Colonic mucosa (tissue), 4 donors: ENCODE measurements around the gene ITPR2. TPM values are rescaled to one million over a fixed set of nuclear protein-coding genes. Genes with fewer than 3 reads are reported as not detected.

Source experiments
- DNase-seq: peaks from one replicate; pipeline ENCODE4 v3.0.0-alpha.2; 2020
- H3K27ac ChIP-seq: fragments of 200-600 bp; one replicate; pipeline ENCODE4 v1.8.0; 2021
- H3K27me3 ChIP-seq: fragments of 200-600 bp; one replicate; pipeline ENCODE4 v1.8.0; 2021
- H3K36me3 ChIP-seq: fragments of 200-600 bp; one replicate; pipeline ENCODE4 v1.8.0; 2021
- H3K4me1 ChIP-seq: fragments of 200-600 bp; one replicate; pipeline ENCODE4 v1.8.0; 2021; ENCODE audit warnings: mild to moderate bottlenecking
- H3K4me3 ChIP-seq: fragments of 200-600 bp; one replicate; pipeline ENCODE4 v1.8.0; 2021
- H3K9ac ChIP-seq, 2 donors: one replicate each; pipeline ENCODE4 v1.7.0; 2013; ENCODE audit warnings: control low read depth in 2 of 2, low read depth in 2 of 2, low read length in 2 of 2
- H3K9me3 ChIP-seq: fragments of 200-600 bp; one replicate; pipeline ENCODE4 v1.8.0; 2021
- CTCF ChIP-seq: fragments of 200-600 bp; IDR thresholded peaks from one replicate; pipeline ENCODE4 v1.8.0; 2022; ENCODE audit warnings: antibody characterized with exemption, mild to moderate bottlenecking
- intact Hi-C: fragments of 100-400 bp; cut with DNase I; formaldehyde crosslinking; loops from one replicate; pipeline ENCODE4 v1.14.1; 2022
- total RNA-seq, 2 donors: library from RNA; stranded (reverse); fragmentation: NEBNext Ultra II Directional in 1 of 2; extraction: Animal tissue kit (Norgen Biotek cat#: 25700) in 1 of 2; gene quantifications; one replicate each; pipeline ENCODE4 v1.2.1, GENCODE V29; 2021
- donor health status: healthy.
- donor health status: DM: no; HTN: no; CAD: no.
- donor health status: DM: no; HTN: no; CAD: no.

Gene ITPR2
- total RNA-seq, 2 donors from 2014 or later = 15.9 to 39.3 TPM

- Histone ChIP-seq H3K4me3 (no peak overlapping the region), H3K27ac (no peak overlapping the region), H3K9ac (no peak overlapping the region), H3K36me3 (no peaks in the 10 kb centered on the region), H3K27me3 (no peaks in the 10 kb centered on the region), H3K4me1 (no peaks in the 10 kb centered on the region), H3K9me3 (no peaks in the 10 kb centered on the region)
- TF ChIP-seq CTCF = no peak
- DNase-seq = no peak
- intact Hi-C loops = no loop called here
Measured at GRCh38 chr12:26548227-26548626, 284.8 kb downstream of the ITPR2 start.

- intact Hi-C loops = no loop called here
- no peak for TF ChIP-seq CTCF
- H3K4me1 ChIP-seq = no peaks in the 10 kb centered on the region
Measured at GRCh38 chr12:26546535-26547314, 286.3 kb downstream of the ITPR2 start.

GRCh38 chr12:26539131-26539530, 293.9 kb downstream of the ITPR2 start:
- TF ChIP-seq CTCF = no peak
- peak; percentile 41 for DNase-seq
- Histone ChIP-seq H3K9ac (no peak overlapping the region), H3K4me3 (no peak overlapping the region), H3K36me3 (no peaks in the 10 kb centered on the region), H3K4me1 (no peaks in the 10 kb centered on the region), H3K9me3 (no peaks in the 10 kb centered on the region), H3K27me3 (no peaks in the 10 kb centered on the region), H3K27ac (no peak overlapping the region)
- intact Hi-C loops = no loop called here

More at GRCh38 chr12:26546535-26547314, 286.3 kb downstream of the ITPR2 start:
- H3K27me3 ChIP-seq = no peaks in the 10 kb centered on the region
- no peaks in the 10 kb centered on the region for H3K36me3 ChIP-seq
- no peaks in the 10 kb centered on the region for H3K9me3 ChIP-seq
- no peak overlapping the region for H3K4me3 ChIP-seq
- DNase-seq = no peak
- H3K9ac ChIP-seq = no peak overlapping the region
- no peak overlapping the region for H3K27ac ChIP-seq

- TF ChIP-seq CTCF = no peak
- DNase-seq = no peak
- Histone ChIP-seq H3K9ac (no peak overlapping the region), H3K4me1 (no peaks in the 10 kb centered on the region), H3K9me3 (no peaks in the 10 kb centered on the region), H3K27me3 (no peaks in the 10 kb centered on the region), H3K36me3 (no peaks in the 10 kb centered on the region), H3K4me3 (no peak overlapping the region), H3K27ac (no peak overlapping the region)
- intact Hi-C loops = no loop called here
Measured at GRCh38 chr12:26537651-26538050, 295.3 kb downstream of the ITPR2 start.

- H3K27ac ChIP-seq = no peak overlapping the region
- H3K36me3 ChIP-seq = no peaks in the 10 kb centered on the region
- no peak for DNase-seq
- intact Hi-C loops = no loop called here
- no peaks in the 10 kb centered on the region for H3K27me3 ChIP-seq
- no peak for TF ChIP-seq CTCF
- H3K9me3 ChIP-seq = no peaks in the 10 kb centered on the region
- H3K4me3 ChIP-seq = no peak overlapping the region
- no peaks in the 10 kb centered on the region for H3K4me1 ChIP-seq
- no peak overlapping the region for H3K9ac ChIP-seq
Measured at GRCh38 chr12:26537126-26537525, 295.9 kb downstream of the ITPR2 start.
